ENCODE measurements around the gene PLA2G6. TPM values are rescaled to one million over a fixed set of nuclear protein-coding genes. Genes with fewer than 3 reads are reported as not detected.
A peak's percentile ranks its signal among the peaks of the same experiment; 100 is the strongest.
"Not testable (repeated sequence)": the region's sequence is repeated elsewhere in the genome, so short reads cannot be mapped to it uniquely, and the experiment has no call there.

The PLA2G6 gene
- total RNA-seq, 1 experiment from 2014 or later = 3.9 TPM

DNA sequence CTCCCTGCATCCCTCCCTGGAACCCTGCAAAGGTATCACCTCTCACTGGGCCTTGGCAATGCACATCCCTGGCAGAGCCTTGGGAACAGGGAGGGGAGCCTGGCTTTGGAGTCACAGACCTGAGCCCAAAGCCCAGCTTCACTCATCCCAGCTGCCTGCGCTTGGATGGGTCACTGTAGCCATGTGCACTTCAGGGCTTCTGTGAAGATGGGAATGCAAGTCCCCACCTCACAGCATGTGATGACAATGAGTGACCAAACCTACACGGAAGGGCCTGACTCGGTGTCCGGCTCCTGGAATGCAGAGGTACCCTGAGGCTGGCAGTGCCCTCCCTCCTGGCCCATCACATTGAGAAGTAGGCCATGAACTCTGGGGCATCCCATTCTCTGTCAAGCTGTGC, 48.3 kb downstream of the PLA2G6 start:
- no peak for DNase-seq (ENCODE audit: low read depth)

DNA sequence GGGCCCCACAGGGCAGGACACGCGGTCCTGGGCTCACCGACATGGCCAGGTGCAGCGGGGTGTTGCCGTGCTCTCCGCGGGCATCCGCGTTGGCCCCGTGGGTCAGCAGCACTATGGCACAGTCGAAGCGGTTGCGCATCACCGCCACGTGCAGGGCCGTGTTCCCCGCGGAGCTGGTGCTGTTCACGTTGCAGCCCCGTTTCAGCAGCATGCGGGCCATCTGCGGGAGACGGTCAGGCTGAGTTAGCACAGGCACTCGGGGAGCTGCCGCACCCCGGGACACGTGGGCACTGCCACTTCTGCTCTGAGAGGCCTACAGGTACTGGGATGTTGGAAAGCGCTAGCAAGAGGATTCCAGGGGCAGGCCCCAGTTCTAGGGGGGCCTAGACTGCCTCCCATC, 48.8 kb downstream of the PLA2G6 start:
- no peak for DNase-seq (ENCODE audit: low read depth)

DNA sequence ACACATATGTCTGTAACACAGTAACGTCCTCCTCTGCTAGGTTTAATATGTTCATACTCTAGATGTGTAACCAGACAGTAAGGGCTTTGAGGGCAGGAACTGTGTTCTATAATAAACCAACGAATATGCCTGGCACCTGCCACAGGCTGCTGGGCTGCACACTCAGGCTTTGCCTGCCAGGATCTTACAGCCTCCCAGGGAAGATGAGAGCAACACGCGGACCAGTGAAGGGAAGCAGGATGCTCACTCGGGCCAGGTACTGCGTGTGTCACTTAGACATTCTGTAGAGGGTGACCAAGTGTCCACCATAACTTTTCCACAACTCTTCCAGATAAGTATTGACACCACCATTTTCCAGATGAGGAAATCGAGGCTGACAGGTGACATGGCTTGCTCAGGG, 49.5 kb downstream of the PLA2G6 start:
- DNase-seq (ENCODE audit: low read depth) = no peak

DNA sequence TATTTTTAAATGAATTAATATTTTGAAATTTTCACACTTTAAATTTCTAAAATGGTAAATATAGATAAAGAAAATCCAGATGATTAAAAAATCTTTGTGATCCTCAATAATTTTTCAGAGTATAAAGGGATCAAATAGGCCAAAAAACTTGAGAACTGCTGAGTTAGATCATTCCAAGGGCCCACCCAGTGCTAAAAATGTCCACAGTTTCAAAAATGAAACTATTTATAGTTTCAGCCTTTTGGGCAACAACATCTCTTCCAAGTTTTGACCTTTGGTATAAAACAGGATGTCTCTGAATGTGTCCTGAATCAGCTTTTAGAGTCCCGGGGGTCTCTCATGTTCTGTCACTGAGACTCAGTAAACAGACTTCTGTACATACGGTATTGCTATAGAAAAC, 50.2 kb downstream of the PLA2G6 start:
- no peak for DNase-seq (ENCODE audit: low read depth)

DNA sequence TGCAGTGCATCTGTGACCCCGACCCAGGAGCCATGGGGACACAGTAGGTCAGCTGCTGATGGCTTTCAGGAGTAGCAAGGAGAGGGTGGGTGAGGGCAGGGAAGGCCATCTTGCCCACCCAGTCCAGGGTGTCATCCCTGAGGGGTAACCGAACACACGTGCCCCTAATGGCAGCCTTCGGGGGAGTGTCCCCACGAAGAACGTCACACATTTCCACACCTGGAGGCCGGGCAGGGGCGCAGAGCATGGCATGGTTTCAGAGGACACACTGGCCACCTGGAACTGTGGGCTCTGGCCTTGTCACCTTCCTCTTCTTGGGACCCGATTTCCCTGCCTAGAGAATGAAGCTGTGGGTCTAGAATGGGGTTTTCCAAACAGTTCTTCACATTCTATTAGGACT, 51.8 kb downstream of the PLA2G6 start:
- DNase-seq (ENCODE audit: low read depth) = no peak

DNA sequence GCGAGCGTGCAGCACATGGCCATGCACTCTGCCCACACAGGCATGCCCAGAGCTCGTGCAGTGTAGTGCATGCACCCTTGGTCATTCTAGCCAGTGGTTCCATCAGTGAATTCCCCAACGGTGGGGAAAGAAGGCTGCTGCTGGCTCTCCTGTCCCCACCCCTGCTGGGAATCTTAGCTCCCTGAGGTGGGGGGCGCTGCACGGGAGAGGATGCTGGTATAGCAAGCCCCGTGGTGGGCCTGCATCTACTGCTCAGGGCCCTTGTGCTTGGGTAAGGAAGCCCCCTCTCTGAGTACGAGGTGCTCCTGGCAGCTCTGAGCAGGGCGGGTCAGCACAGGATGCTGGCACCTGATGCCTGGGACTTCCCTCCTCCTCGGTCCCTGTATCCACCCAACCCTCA, 52.6 kb downstream of the PLA2G6 start:
- DNase-seq (ENCODE audit: low read depth) = no peak

DNA sequence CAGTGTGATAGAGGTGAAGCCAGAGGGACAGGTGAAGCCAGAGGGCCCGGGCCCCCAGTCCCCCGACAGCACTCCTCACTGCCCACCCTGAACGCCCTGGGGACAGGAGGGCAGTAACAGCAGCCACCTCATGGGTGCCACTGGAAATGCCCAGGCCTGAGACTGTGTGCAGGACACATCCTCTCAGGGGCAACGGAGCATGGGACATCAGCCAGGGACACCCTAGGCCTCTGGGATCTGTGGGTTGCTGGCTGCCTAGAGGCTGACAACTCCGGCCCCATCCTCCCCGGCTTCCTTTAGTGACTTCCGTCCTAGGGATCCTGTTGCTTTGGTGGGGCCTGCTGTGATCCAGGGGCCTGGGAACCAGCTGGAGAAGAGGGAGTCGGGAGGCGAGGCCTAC, 53.8 kb downstream of the PLA2G6 start:
- DNase-seq (ENCODE audit: low read depth) = no peak

DNA sequence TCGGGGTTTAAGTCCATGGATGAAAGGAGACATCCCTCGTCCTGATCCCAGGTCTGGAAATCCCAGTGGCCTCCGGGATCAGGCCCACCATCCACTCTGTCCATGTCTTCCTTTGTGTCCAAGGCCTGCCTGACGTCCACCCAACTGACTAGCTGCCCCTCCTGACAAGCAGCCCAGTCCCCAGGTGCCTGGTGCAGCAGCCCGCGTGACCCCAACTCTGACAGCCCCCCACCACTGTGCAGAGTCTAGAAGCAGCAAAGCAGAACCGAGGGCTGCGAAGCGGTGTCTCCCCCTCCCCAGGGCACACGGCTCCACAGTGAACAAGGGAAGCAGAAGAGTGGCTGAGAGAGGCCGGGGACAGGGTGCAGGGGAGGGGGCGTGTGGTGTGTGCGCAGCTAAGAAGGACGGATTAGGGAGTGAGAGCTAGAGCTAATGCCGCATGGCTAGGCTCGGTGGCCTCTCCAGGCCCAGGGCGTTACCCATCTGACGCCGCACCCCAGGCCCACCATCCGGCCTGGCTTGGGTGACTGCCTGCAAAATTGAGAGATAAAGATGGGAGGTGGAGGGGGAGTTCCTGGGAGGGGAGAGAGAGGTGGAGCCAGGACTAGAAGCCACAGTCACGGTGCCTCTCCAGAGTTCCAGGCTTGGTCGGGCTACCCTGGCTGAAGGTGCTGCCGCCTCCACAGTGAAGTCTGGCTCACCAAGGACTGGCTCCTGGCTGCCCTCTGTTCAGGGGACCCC, 54.5 kb downstream of the PLA2G6 start:
- no peak for DNase-seq (ENCODE audit: low read depth)

DNA sequence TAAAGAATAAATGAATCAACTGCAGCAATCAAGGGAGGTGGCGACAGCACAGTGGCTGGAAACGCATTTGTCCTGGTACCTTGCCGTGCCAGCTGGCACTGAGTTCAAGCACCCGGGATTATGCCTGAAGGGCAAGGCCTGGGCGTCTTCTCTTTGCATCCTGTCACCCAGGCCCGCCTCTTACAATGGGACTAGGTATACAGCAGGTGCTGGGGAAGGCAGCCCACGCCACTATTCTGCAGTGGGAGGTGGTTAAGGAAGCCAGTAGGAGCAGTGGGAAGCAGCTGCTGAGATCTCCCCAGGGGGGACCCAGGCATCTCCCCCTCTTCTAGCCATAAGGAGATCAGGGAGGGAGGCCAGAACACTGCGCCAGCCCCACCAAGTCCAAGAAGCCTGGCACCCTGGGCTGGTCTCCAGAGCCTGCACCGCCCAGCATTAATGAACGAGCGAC, 55.9 kb downstream of the PLA2G6 start:
- no peak for DNase-seq (ENCODE audit: low read depth)

DNA sequence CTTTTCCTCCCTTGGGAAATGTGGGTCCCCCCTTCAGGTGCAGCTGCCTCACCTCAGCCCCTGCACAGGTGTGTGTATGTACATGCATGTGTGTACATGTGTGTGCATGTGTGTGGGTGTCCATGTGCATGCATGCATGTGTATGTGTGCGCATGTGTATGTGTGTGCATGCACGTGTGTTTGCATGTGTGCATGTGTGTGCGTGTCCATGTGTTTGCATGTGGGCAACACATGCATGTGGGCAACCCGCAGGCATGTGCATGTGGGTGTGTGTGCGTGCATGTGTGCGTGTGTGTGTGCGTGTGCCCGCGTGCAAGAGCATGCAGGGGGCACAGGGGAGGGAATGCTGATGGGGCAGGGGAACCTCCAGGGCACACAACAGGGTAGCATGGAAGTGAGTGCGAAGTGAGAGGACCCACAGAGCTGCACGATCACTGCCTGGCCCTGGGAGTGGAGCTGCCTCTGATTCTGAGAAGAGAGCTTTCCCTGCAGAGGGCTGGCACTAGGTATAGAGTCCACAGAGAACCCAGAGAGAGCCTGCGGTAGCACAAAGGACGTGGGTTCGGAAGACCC, 56.5 kb downstream of the PLA2G6 start:
- DNase-seq (ENCODE audit: low read depth) = no peak

DNA sequence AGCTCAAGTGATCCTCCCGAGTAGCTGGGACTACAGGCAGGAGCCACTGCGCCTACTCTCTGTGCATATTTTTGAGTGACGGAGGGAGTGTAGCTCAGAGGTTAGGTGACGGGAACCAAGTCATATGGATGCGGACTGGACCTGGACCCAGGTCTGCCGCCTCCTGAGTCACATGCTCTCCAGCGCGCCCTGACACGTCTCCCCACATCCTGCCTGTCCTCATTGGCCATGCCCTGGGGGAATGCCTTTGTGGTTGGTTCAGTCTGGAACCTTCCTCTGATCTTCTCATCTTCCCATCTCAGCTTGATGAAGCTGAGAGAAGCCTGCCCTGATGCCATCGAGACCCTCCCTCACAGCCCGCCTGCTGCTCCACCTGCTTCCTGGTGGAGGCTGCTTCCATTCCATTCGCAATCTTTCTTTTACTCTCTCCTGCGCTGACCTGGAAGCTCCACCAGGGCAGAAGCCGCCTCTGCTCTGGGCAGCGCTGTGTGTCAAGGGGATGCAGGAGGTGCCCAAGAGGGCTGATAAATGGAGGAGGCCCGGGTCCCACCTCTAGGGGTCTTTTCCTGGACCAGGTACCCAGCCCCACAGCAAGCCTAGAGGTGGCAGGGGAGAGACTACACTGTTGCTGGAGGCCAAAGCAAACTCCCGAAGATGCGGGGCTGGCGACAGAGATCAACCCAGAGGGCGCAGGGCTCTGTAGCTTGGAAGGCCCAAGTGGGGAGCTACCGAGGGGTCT, 57.2 kb downstream of the PLA2G6 start:
- no peak for DNase-seq (ENCODE audit: low read depth)

DNA sequence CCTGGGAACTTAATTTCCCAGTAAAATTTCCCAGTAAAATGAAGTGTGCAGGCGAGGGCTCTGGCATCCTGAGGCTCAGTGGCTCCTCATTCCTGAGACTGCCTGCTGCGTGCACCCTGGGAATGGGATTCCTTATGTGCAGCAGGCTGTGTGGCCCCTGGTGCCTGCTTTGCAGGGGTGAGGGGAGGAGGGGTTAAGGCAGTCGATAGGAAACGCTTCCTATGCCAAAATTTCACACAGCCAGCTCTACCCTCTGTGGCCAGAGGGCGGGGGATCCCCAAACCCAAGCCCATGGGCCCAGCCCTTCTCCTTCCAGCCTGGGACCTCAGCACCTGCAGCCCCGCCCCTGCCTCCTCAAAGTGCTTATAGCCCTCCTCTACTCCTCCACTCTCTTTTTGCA, 59.0 kb downstream of the PLA2G6 start:
- no peak for DNase-seq (ENCODE audit: low read depth)

DNA sequence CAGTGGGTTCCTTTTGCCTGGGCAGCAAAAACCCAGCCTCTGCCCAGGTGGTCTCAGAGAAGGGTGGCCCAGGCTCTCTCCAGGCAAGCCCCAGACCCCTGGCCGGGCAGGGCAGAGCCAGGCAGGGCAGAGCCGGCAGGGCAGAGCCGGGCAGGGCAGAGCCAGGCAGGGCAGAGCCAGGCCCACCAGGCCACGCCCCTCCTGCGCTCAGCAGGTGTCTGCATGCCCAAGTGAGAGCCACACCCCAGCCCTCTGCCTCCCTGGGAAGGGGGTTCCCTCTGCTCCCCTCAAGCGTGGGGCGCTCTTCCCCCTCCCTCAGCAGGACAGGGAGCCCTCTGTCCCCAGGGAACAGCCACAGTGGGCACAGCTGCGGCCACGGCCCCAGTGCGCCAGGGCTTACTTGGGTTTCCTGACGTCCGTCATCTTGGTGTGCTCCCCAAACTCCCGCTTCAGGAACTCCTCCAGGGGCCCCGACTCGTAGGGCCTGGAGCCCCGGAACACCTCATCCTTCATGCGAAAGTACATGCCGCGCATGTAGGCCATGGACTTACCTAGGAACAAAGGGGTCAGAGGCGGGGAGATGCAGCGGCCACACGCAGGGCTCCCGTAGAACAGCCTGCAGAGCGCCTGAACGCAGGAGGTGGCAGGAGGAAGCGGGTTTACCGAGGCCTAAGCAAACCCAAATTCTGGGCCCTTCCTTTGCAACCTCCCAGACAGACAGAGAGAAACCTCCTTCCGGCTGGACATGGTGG, 61.1 kb downstream of the PLA2G6 start:
- DNase-seq (ENCODE audit: low read depth) = no peak

DNA sequence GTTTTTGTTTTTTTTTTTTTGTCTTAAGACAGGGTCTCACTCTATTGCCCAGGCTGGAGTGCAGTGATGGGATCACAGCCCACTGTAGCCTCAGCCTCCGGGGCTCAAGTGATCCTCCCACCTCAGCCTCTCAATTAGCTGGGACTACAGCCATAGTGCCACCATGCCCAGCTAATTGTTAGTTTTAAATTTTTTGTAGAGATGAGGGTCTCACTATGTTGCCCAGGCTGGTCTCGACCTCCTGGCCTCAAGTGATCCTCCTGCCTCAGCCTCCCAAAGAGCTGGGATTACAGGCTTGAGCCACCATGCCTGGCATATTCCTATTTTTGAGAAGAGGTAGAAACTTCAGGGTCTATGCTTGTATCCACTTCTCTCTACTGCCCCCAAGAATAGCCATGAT, 62.9 kb downstream of the PLA2G6 start:
- DNase-seq (ENCODE audit: low read depth) = not testable (repeated sequence)

DNA sequence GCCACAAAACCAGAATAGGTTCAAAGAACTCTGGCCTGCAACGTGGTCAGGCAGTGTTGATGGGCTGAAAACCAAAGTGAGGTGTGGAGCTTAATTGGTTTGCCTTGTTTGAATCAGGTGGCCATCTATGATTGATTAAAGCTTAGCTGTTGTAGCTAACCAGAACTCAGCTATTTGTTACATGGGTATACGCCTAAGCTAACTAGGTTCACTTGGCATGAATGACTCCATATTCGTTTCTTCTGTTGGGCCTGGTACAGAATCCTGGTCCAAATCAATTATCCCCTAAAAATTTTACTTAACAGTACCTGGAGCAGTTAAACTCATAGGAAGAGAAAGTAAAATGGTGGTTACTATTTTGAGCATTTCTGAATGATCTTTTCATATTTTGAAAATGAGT, 63.4 kb downstream of the PLA2G6 start:
- DNase-seq (ENCODE audit: low read depth) = no peak

DNA sequence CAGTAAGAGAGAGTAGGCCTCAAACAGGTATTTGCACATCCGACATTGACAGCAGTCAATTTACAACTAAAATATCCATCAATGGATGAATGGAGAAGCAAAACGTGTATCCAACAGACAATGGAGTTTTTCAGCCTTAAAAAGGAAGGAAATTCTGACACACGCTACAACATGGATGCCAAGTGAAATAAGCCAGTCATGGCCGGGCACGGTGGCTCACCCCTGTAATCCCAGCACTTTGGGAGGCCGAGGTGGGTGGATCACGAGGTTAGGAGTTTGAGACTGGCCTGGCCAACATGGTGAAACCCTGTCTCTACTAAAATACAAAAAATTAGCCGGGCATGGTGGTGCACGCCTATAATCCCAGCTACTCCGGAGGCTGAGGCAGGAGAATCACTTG, 64.1 kb downstream of the PLA2G6 start:
- not testable (repeated sequence) for DNase-seq (ENCODE audit: low read depth)

DNA sequence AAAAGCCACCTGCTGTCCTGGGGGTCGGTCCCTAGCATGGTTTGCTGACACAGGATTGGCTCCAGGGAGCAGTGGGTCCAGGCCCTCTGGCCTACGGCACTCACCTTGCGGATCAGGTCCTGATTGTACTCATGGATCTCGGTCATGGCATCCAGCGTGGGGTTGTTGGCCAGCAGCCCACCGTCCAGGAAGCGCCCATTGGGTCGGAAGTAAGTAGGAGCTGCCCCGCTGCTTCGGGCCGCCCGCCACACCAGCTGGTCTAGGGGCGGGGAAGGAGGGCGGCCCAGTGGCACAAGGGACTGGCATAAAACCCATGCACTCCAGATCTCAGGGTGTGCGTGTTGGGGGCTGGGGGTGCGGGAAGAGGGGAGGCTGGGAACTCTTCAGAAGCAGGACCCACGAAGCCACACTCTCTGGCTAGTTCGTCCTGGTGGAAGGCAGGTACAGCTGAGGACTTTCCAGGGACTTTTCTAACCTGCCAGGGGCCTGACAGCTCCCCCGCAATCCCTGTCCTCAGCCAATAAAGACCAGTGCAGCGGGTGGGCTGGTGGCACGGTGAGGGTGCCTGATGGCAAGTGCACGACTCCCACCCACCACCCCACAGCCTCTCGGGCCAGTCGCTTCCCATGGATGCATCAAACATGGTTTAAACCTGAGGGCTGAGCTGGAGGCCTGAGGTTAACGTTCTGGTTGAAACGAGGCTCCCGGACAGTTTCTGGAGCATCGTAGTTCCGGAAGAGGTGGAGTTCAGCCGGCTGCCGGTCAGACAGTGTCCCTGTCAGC, 66.0 kb downstream of the PLA2G6 start:
- DNase-seq (ENCODE audit: low read depth) = no peak

DNA sequence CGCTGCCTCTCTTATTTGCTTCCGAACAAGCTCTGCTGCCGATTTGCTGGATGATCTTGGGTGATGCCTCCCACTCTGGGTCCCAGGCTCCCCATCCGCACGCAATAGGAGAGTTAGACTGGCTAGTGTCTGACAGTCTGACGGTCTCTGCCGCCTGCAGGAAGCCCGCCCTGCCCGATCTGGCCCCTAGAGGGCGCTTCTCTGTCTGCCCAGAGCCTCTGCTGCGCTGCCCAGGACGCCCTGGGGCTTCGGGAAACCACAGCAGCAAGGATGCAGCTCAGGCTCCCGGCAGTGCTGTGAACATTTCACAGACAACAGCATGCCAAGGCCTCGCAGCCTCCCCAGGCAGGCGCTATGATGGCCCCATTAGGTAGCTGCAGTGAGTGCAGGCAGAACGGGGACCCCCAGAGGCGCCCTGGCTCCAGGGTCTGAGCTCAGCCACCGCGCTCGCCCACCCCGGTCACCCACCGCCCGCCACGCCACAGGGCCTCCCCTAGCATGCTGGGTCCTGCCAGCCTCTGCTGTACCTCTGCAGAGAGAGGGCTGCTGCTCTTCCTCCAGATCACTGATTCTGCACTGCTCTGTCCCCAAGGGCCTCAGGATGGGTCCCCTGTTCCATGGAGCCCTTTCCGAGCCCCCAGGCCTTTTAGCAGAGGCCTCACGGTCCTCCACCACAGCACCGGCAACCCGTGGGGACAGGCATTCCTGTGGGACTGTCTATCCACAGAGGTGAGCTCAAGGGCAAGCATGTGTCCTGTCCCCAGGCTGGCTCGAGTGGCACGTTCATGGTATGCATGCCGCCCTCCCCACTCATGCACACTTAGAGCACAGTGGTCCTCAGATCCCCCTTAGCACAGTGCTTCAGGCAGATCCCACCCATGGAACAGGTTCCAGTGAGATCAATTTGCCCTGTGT, 66.9 kb downstream of the PLA2G6 start:
- DNase-seq (ENCODE audit: low read depth) = peak; percentile 82

DNA sequence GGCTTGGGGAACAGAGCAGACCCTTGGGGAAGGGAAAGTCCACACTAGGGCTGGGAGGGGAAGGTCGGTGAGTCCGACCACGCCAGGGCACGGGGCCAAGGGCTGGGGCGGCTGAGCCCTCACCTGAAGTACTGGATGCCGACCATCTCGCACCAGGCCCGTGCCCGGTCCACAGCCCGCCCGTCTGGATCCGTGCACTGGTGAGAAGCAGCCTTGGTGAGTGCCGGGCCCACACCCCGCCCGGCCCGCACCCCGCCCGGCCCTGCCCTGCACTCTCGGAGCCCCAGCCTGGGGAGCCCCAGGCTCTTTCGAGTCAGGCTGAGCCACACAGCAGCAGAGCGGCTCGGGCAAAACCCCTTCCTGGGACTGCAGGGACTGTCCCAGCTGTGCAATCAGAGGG, 69.2 kb downstream of the PLA2G6 start:
- no peak for DNase-seq (ENCODE audit: low read depth)

DNA sequence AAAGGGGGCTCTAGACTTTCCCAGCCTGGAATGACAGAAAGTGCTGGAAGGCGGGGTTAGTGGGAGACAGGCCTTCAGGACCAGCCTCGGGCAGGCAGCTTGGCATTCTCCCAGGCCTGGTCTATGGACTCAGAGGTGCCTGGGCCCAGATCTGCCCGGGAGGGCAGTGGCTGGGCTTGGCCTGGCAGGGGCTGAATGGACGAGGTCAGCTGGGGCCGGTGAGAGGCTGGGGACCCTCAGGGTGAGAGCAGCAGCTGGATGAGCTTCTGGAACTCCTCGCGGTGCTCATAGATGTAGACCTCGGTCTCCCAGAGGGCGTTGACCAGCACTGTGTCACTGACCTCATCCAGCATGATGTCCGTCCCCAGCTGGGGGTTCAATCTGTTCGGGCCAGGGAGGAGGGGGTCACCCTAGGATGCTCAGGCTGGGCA, 69.7 kb downstream of the PLA2G6 start:
- DNase-seq (ENCODE audit: low read depth) = no peak
